HG03060 (cell line): Measurements from ENCODE around the gene NFIX.

ENCODE experiments used
- ATAC-seq: cut with Tn5 transposase; IDR thresholded peaks from one replicate; pipeline ENCODE4 v1.9.1; 2021; ENCODE audit warnings: low read depth, moderate number of reproducible peaks; ENCODE audit not compliant: unreplicated experiment

The NFIX gene

GRCh38 chr19:13018035-13018914, 23.0 kb downstream of the NFIX start:
- ATAC-seq = no peak

GRCh38 chr19:13019332-13019731, 24.1 kb downstream of the NFIX start:
- ATAC-seq = no peak

GRCh38 chr19:13020002-13020414, 24.7 kb downstream of the NFIX start:
- ATAC-seq = no peak

- ATAC-seq = no peak
Observed at GRCh38 chr19:13022111-13022858, 27.0 kb downstream of the NFIX start.

- ATAC-seq = no peak
Observed at GRCh38 chr19:13022859-13023636, 27.8 kb downstream of the NFIX start.

- ATAC-seq = no peak
Observed at GRCh38 chr19:13023656-13024055, 28.4 kb downstream of the NFIX start.

- ATAC-seq = no peak
Observed at GRCh38 chr19:13024126-13024950, 29.1 kb downstream of the NFIX start.

- no peak for ATAC-seq
Observed at GRCh38 chr19:13024951-13025697, 29.8 kb downstream of the NFIX start.

GRCh38 chr19:13025819-13026456, 30.7 kb downstream of the NFIX start:
- ATAC-seq = no peak

GRCh38 chr19:13026462-13027370, 31.4 kb downstream of the NFIX start:
- no peak for ATAC-seq

- ATAC-seq = no peak
Observed at GRCh38 chr19:13027557-13027956, 32.3 kb downstream of the NFIX start.

- no peak for ATAC-seq
Observed at GRCh38 chr19:13028027-13028426, 32.8 kb downstream of the NFIX start.

- ATAC-seq = no peak
Observed at GRCh38 chr19:13029301-13029880, 34.1 kb downstream of the NFIX start.

- no peak for ATAC-seq
Observed at GRCh38 chr19:13029893-13030292, 34.6 kb downstream of the NFIX start.

- no peak for ATAC-seq
Observed at GRCh38 chr19:13031917-13032623, 36.8 kb downstream of the NFIX start.

GRCh38 chr19:13032837-13033236, 37.6 kb downstream of the NFIX start:
- ATAC-seq = no peak

GRCh38 chr19:13033244-13033643, 38.0 kb downstream of the NFIX start:
- ATAC-seq = no peak
